GM23248 (cell line): ENCODE data around the gene BOD1.

Experiments
- EZH2 ChIP-seq: fragments of 200-600 bp; sonication (generic); IDR thresholded peaks from 2 replicates; pipeline ENCODE4 v1.6.1; 2018; ENCODE audit warnings: antibody characterized with exemption, mild to moderate bottlenecking; ENCODE audit not compliant: insufficient read depth, poor library complexity, severe bottlenecking
- EZH2phosphoT487 ChIP-seq: fragments of 200-600 bp; sonication (generic); IDR thresholded peaks from 2 replicates; pipeline ENCODE4 v1.6.1; 2018; ENCODE audit warnings: antibody characterized with exemption, moderate library complexity, mild to moderate bottlenecking, low read depth; ENCODE audit not compliant: insufficient read depth

DNA sequence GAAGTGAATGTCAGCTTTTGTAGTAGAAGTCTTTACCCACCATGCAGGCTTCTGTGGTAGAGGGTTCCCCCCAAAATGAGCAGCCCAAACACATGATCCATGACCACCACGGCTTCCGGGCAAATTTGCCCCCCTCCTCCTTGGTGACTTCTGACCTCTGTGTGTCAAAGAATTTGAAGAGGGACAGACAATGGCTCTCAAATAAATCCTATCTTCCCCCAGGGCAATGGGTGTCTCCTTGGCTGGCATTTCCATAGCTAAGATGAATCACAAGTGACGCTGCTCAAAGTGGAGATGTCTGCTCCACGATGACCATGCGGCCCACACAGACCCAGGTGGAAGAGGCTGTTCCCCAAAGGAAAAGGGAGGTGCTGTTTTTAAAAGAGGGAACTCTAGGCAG is 30.2 kb upstream of the BOD1 start:
- no peak for TF ChIP-seq EZH2
- TF ChIP-seq EZH2phosphoT487, result no peak
